Measurements from ENCODE around the gene ZNF174.

GRCh38 chr16:3408561-3409197, 7.7 kb downstream of the ZNF174 start:
- no peak for TF ChIP-seq CTCF (IDR thresholded peaks at IDR 0.05; ENCODE audit: low read depth, low read length)
- TF ChIP-seq EZH2phosphoT487 (IDR thresholded peaks at IDR 0.05; ENCODE audit: low read depth) = no peak
